ENCODE data around the gene C11orf68.
"Not testable (repeated sequence)": the region's sequence is repeated elsewhere in the genome, so short reads cannot be mapped to it uniquely, and the experiment has no call there.

C11orf68 gene

GRCh38 chr11:65912845-65913244 is 6.0 kb downstream of the C11orf68 start:
- no peak for DNase-seq (ENCODE audit: low read depth)

DNA sequence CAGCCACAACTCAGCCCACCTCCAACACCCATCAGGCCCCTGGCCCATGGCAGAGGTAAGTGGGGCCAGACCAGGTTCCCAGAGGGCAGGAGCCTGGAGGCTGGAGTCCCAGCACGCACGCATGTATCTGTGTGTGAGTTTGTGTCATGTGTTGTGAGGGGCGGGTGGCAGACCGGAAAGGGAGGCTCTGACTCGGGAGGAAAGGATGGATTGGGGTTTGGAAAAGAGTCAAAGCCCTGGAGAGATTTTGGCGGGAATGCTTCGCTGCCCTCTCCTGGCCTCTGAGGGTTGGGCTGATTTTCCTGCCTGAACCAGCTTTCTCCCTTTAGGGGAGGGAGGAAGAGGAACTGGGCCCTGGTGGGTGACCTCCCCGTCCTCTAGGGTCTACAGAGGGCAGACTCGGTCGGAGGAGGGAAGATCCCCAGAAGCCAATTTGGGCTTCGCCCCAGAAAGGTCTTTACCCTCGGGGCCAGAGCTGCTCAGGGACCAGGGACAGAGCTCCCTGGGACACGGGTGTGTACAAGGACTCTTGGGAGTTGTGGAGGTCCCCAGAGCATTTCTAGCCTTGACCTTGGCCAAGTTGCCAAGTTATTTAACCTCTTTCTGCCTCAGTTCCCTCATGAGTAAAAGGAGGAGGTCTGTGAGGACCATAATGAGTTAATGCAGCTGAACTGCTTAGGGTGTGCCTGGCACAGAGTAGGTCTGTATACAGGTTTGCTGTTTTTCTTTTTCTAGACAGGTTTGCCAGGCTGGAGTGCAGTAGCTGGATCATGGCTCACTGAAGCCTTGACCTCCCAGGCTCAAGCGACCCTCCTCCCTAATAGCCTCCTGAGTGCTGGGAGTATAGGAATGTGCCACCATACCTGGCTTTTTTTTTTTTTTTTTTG is 6.9 kb downstream of the C11orf68 start:
- peak; percentile 97 for DNase-seq (ENCODE audit: low read depth)

GRCh38 chr11:65907878-65908277 is 11.0 kb downstream of the C11orf68 start:
- no peak for DNase-seq (ENCODE audit: low read depth)

GRCh38 chr11:65906602-65907001 is 12.3 kb downstream of the C11orf68 start:
- DNase-seq (ENCODE audit: low read depth) = no peak

DNA sequence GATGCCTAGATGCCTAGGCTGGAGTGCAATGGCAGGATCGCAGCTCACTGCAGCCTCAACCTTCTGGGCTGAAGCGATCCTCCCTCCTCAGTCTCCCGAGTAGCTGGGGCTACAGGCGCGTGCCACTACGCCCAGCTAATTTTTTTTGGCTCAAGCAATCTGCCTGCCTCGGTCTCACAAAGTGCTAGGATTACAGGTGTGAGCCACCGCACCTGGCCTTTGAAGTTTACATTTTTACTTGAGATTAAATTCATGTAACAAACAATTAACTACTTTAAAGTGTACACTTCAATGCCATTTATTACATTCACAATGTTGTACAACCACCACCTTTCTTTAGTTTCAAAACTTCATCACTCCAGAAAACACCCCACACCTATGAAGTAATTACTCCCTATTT is 15.1 kb downstream of the C11orf68 start:
- DNase-seq (ENCODE audit: low read depth) = no peak

DNA sequence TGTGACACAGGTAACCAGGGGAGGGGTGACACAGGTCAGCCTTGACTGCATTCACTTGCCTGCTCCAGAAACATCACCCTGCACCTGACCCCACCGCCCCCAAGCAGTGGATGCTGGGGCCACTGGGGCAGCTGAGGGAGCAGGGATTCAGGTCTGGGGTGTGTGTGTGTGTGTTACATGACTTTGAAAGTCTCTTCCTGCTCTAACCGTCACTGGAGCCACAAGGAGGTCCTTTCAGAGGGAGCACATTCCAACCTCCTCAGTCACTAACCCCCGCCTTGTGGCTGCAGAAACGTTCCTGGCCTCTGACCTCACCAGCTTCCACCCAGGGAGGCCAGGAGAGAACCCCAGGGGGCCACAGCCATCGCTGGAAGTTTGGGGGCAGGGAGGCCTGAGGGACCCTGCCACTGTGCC is 15.8 kb downstream of the C11orf68 start:
- no peak for DNase-seq (ENCODE audit: low read depth)

DNA sequence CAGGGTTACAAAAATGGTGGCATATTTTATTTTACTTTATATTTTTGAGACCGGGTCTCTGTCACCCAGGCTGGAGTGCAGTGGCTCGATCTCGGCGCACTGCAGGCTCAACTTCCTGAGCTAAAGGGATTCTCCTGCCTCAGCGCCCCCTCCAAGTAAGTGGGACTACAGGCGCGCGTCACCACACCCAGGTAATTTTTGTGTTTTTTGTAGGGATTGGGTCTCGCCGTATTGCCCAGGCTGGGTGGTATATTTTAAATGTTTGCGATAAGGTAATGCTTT is 18.0 kb downstream of the C11orf68 start:
- no peak for DNase-seq (ENCODE audit: low read depth)

- DNase-seq (ENCODE audit: low read depth) = no peak
Observed at GRCh38 chr11:65900125-65900898, 18.6 kb downstream of the C11orf68 start, which contains the start of gene FOSL1. FOSL1 (minus strand) TSS chr11:65900388; CDS start chr11:65900339, 49 bp downstream.

GRCh38 chr11:65899356-65900124 is 19.3 kb downstream of the C11orf68 start:
- DNase-seq (ENCODE audit: low read depth) = no peak

GRCh38 chr11:65898656-65899355 is 20.1 kb downstream of the C11orf68 start:
- DNase-seq (ENCODE audit: low read depth) = no peak

DNA sequence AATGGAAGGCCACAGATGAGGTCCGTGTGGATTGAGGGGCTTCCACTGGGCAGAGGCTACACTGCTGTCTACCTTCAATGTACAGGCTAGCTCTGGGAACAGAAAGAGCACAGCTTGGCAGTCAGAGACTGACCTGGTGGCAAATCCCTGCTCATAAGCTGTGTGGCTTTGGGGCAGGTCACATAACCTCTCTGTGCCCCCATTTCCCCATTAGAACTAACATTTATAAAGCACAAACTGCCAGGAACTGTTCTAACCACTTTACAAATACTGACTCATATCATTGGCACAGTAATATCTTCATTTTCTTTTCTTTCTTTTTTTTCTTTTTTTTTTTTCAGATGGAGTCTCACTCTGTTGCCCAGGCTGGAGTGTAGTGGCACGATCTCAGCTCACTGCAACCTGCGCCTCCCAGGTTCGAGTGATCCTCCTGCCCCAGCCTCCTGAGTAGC is 21.8 kb downstream of the C11orf68 start:
- no peak for DNase-seq (ENCODE audit: low read depth)

DNA sequence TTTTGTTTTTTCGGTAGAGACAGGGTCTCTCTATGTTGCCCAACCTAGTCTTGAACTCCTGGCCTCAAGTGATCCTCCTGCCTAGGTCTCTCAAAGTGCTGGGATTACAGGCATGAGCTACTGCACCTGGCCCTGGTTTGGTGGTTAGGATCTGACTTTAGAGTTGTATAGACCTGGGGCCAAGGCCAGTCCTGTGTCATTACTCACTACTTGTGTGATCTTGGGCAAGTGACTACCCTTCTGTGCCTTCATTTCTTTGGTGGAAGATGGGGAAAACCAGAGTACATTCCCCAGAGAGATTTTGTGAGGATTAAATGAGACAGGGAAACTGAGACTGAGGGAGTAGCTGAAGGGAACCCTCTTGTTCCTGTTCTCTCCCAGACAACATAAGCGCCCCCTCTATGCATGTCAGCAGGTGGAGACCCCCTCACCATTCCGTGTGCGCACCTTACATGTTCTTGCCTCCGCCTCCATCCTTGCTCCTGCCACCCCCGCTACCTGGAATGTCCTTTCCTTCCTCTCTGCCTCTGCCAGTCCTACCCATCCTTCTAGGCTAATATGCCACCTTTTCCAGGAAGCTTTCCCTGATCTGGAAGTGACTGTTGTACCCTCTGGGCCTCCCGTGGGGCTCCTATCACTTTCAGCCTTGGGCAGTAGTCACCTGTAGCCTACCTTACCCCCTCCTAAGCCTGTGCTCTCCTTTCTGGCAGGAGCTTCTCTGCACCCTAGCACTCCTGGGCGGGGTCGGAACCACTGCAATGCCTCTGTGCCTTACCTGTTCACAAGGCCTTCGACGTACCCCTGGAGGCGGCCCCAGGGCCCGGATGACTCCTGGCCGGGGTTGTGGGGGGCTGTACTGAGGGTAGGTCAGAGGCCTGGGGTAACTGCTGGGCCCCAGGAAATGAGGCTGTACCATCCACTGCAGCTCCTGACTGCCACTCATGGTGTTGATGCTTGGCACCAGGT is 22.5 kb downstream of the C11orf68 start:
- no peak for DNase-seq (ENCODE audit: low read depth)

DNA sequence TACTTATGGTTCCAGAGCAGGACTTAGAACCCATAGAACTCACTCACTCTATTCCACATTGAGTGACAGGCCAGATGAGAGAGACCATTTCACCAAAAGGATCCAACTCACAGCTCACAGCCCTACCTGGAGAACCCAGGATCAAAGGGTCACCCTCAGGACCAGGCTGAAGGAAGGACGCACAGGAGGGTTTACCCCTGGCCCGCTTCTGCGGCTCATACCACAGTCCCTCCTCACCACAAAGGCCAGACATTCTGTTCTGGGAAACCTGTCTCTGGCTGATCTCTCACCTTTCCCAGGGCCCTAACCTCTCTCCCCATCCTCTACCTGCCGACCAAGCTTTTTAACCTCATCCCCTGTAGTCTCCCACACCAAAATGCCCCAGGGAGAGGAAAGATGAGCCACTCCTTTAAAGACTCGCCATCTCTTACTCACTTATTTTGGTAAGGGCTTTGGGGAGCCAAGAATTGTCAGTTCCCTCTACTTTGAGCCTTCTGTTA is 23.3 kb downstream of the C11orf68 start:
- no peak for DNase-seq (ENCODE audit: low read depth)

DNA sequence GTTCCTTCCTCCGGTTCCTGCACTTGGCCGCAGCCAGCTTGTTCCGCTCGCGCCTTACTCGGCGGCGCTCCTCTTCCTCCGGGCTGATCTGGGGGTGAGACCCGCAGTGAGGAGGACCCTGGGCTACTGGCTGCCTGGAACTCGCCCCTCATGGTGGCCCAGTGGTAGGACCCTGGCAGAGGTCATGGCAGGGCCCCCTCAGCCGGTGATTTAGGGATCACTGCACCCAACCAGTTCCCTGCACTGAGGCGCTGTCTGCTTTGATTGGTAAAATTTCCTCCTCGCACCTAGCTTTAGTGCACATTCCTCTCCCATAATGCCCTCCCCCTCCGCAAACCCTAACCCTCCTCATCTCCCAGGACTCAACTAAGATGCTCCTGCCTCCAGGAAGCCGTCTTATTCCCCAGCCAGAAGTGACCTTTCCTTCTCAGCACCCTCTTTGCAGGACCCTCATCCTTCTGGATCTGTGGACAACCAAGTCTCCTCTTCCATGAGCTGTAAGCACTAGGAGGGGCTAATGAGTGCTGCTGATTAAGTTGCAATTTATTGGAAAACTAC is 24.7 kb downstream of the C11orf68 start:
- DNase-seq (ENCODE audit: low read depth) = no peak

DNA sequence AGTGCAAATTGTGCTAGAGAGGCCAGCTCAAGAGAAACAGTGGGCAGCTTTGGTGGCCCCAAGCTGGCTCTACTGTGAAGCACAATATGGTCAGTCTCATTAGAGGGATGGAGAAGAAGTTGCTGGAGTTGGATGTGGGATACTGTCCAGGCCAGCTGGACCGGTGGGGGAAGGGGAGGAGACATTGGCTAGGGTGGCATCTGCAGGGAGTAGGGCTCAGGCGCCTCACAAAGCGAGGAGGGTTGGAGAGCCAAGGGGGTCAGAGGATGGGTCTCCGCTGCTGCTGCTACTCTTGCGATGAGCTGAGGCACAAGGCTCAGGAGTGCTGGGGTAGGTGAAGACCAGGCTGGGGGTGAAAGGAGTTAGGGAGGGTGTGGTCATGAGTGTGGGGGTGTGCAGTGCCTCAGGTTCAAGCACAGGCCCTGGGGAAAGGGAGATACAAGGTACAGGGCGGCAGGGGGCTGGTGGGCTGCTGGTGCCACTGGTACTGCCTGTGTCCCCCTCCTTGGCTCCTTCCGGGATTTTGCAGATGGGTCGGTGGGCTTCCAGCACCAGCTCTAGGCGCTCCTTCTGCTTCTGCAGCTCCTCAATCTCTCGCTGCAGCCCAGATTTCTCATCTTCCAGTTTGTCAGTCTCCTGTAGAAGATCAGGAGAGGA is 26.1 kb downstream of the C11orf68 start:
- no peak for DNase-seq (ENCODE audit: low read depth)

- DNase-seq (ENCODE audit: low read depth) = not testable (repeated sequence)
Observed at GRCh38 chr11:65892137-65892540, 26.7 kb downstream of the C11orf68 start.

GRCh38 chr11:65891219-65892136 is 27.4 kb downstream of the C11orf68 start:
- no peak for DNase-seq (ENCODE audit: low read depth)
